A549 (cell line): ENCODE data around the gene CEP57L1. TPM values are rescaled to one million over a fixed set of nuclear protein-coding genes. Genes with fewer than 3 reads are reported as not detected.
"Not testable (repeated sequence)": the region's sequence is repeated elsewhere in the genome, so short reads cannot be mapped to it uniquely, and the experiment has no call there.

Experiments
- ATAC-seq, 2 experiments: fragments of 200-7000 bp in 1 of 2; fragments of >200 bp in 1 of 2; cut with Nextera tagmentation in 1 of 2; cut with Tn5 transposase in 1 of 2; 3 replicates each; pipeline versions ENCODE4 v1.8.0 to v1.9.1; 2018 to 2020; ENCODE audit warnings: mild to moderate bottlenecking in 1 of 2, moderate library complexity in 1 of 2
- CTCF ChIA-PET: fragments of 300-600 bp; sonication (Branson Sonifier 250); formaldehyde crosslinking; extraction: SDS; loops from one replicate; lab custom pipeline; 2021; ENCODE audit warnings: antibody characterized with exemption, inconsistent platforms; lab: Yijun Ruan, JAX
- POLR2A ChIA-PET: fragments of 350-600 bp; formaldehyde crosslinking; extraction: SDS; loops from one replicate; lab custom pipeline; 2021; ENCODE audit warnings: antibody characterized with exemption, inconsistent platforms; lab: Yijun Ruan, JAX
- DNase-seq, 2 experiments: peaks; one replicate each; pipeline versions ENCODE4 v3.0.0 to v3.0.0-alpha.2; 2011 to 2016; ENCODE audit warnings: low read depth in 1 of 2, low spot score in 1 of 2
- FAIRE-seq: peaks from 2 replicates; lab custom pipeline; 2011; peaks lifted over from hg19 to GRCh38; lab: Jason Lieb, UNC
- H3K27ac ChIP-seq, 2 experiments: fragments of >200 bp; sonication (Bioruptor Twin); formaldehyde crosslinking; 3 replicates each; pipeline ENCODE4 v1.5.1; 2016 to 2017
- H3K4me1 ChIP-seq: fragments of >200 bp; sonication (Bioruptor Twin); formaldehyde crosslinking; 3 replicates; pipeline ENCODE4 v1.6.1; 2016
- H3K4me2 ChIP-seq: fragments of >200 bp; sonication (Bioruptor Twin); formaldehyde crosslinking; 3 replicates; pipeline ENCODE4 v1.6.1; 2016
- H3K4me3 ChIP-seq: fragments of >200 bp; sonication (Bioruptor Twin); formaldehyde crosslinking; 3 replicates; pipeline ENCODE4 v1.5.1; 2016
- H3K9me3 ChIP-seq: fragments of >200 bp; sonication (Bioruptor Twin); formaldehyde crosslinking; 3 replicates; pipeline ENCODE4 v1.6.1; 2016
- CBX2 ChIP-seq: fragments of 200-600 bp; sonication (generic); IDR thresholded peaks from 2 replicates; pipeline ENCODE4 v1.6.1; 2016; ENCODE audit warnings: low read depth, mild to moderate bottlenecking, borderline replicate concordance
- CHD2 ChIP-seq: fragments of 150-350 bp; IDR thresholded peaks from 2 replicates; pipeline ENCODE4 v1.6.1; 2014; ENCODE audit warnings: low read length; ENCODE audit not compliant: partially characterized antibody
- EHMT2 ChIP-seq: fragments of 200-600 bp; sonication (generic); IDR thresholded peaks from 2 replicates; pipeline ENCODE4 v1.6.1; 2016; ENCODE audit warnings: antibody characterized with exemption, low read depth, mild to moderate bottlenecking, moderate library complexity
- EP300 ChIP-seq, 2 experiments: fragments of >200 bp; sonication (Bioruptor Twin); formaldehyde crosslinking; IDR thresholded peaks; 2 replicates in 1 of 2; 3 replicates in 1 of 2; pipeline ENCODE4 v1.6.1; 2016 to 2017
- ESRRA ChIP-seq: fragments of 150-350 bp; IDR thresholded peaks from 2 replicates; pipeline ENCODE4 v1.6.1; 2014; ENCODE audit warnings: mild to moderate bottlenecking, low read length, borderline replicate concordance
- FOSB ChIP-seq: fragments of 250-450 bp; sonication (Bioruptor Pico); IDR thresholded peaks from 2 replicates; pipeline ENCODE4 v1.5.0; 2020; ENCODE audit warnings: mild to moderate bottlenecking, moderate library complexity
- FOSL2 ChIP-seq, 2 experiments: fragments of 450-650 bp in 1 of 2; fragments of >200 bp in 1 of 2; sonication (Bioruptor Twin) in 1 of 2; formaldehyde crosslinking; IDR thresholded peaks; 2 replicates each; pipeline versions ENCODE4 v1.5.0 to v1.6.1; 2016 to 2020; ENCODE audit warnings: mild to moderate bottlenecking in 1 of 2, moderate library complexity in 1 of 2
- HDAC2 ChIP-seq: fragments of 200-600 bp; sonication (generic); IDR thresholded peaks from 2 replicates; pipeline ENCODE4 v1.6.1; 2016
- HEYL ChIP-seq: fragments of 250-450 bp; sonication (Bioruptor Pico); IDR thresholded peaks from 2 replicates; pipeline ENCODE4 v1.8.0; 2021; ENCODE audit warnings: mild to moderate bottlenecking, moderate library complexity
- HOXB13 ChIP-seq: fragments of 250-450 bp; sonication (Bioruptor Pico); IDR thresholded peaks from 2 replicates; pipeline ENCODE4 v1.5.0; 2020; ENCODE audit warnings: low read depth, mild to moderate bottlenecking, moderate library complexity
- JUNB ChIP-seq: fragments of >200 bp; sonication (Bioruptor Twin); formaldehyde crosslinking; IDR thresholded peaks from 2 replicates; pipeline ENCODE4 v1.6.1; 2016
- KDM1A ChIP-seq: fragments of 200-600 bp; sonication (generic); IDR thresholded peaks from 2 replicates; pipeline ENCODE4 v1.6.1; 2016; ENCODE audit warnings: low read depth, mild to moderate bottlenecking
- KDM5A ChIP-seq: fragments of 200-600 bp; sonication (generic); IDR thresholded peaks from 2 replicates; pipeline ENCODE4 v1.6.1; 2016; ENCODE audit warnings: antibody characterized with exemption, mild to moderate bottlenecking
- MAZ ChIP-seq: fragments of 150-350 bp; IDR thresholded peaks from 2 replicates; pipeline ENCODE4 v1.6.1; 2014; ENCODE audit warnings: antibody characterized with exemption, low read depth, low read length, borderline replicate concordance
- MYC ChIP-seq: IDR thresholded peaks from 2 replicates; pipeline ENCODE4 v1.6.1; 2012; ENCODE audit warnings: mild to moderate bottlenecking, inconsistent platforms, low read length, improper control_type of control experiment, borderline replicate concordance
- NPAS2 ChIP-seq: fragments of 250-450 bp; sonication (Bioruptor Pico); IDR thresholded peaks from 2 replicates; pipeline ENCODE4 v1.8.0; 2022; ENCODE audit warnings: mild to moderate bottlenecking, moderate library complexity, borderline replicate concordance
- PHF8 ChIP-seq: fragments of 200-600 bp; sonication (generic); IDR thresholded peaks from 2 replicates; pipeline ENCODE4 v1.6.1; 2016; ENCODE audit warnings: low read depth, mild to moderate bottlenecking, antibody characterized with exemption, moderate library complexity, borderline replicate concordance
- POLR2A ChIP-seq: IDR thresholded peaks from 2 replicates; pipeline ENCODE4 v1.6.1; 2012; ENCODE audit warnings: mild to moderate bottlenecking, low read length
- RARB ChIP-seq: fragments of 250-450 bp; sonication (Bioruptor Pico); IDR thresholded peaks from 2 replicates; pipeline ENCODE4 v1.8.0; 2021; ENCODE audit warnings: mild to moderate bottlenecking, moderate library complexity
- ZC3H11A ChIP-seq: fragments of 450-650 bp; IDR thresholded peaks from 2 replicates; pipeline ENCODE4 v1.6.1; 2014; ENCODE audit warnings: antibody characterized with exemption, mild to moderate bottlenecking
- ZFP36 ChIP-seq: fragments of 450-650 bp; IDR thresholded peaks from 2 replicates; pipeline ENCODE4 v1.6.1; 2014; ENCODE audit warnings: borderline replicate concordance; ENCODE audit not compliant: partially characterized antibody
- WGBS: methylation state at CpG from one replicate; pipeline ENCODE4 v1.1.6; 2017; ENCODE audit errors: missing lambda C conversion rate; 5-methylcytosine and 5-hydroxymethylcytosine counted together
- polyA plus RNA-seq, 4 experiments: library from polyadenylated mRNA; depleted of rRNA in 3 of 4; stranded (reverse); fragments of >200 nt; fragmentation: RNase III in 1 of 4; extraction: RNeasy Plus Mini Kit Qiagen cat#74134 plus additional on column Dnase treatment in 1 of 4; gene quantifications; 2 replicates in 3 of 4; 3 replicates in 1 of 4; pipeline ENCODE4 v1.2.3, GENCODE V29; 2011 to 2017
- TF ChIP-seq, protein P1 (sequence below): fragments of 250-450 bp; sonication (Bioruptor Pico); IDR thresholded peaks from 2 replicates; pipeline ENCODE4 v1.5.0; 2021; ENCODE audit warnings: mild to moderate bottlenecking, moderate library complexity, borderline replicate concordance
- TF ChIP-seq, protein P2 (sequence below): fragments of 250-450 bp; sonication (Bioruptor Pico); IDR thresholded peaks from 2 replicates; pipeline ENCODE4 v1.5.0; 2020; ENCODE audit warnings: low read depth, mild to moderate bottlenecking, moderate library complexity
- TF ChIP-seq, protein P3 (sequence below): IDR thresholded peaks from 2 replicates; pipeline ENCODE4 v1.6.1; 2012
- TF ChIP-seq, protein P4 (sequence below): fragments of 450-650 bp; IDR thresholded peaks from 2 replicates; pipeline ENCODE4 v1.6.1; 2014; ENCODE audit warnings: antibody characterized with exemption
- TF ChIP-seq, protein P5 (sequence below): fragments of >200 bp; sonication (Bioruptor Twin); formaldehyde crosslinking; IDR thresholded peaks from 2 replicates; pipeline ENCODE4 v1.6.1; 2016

CEP57L1 gene
- polyA plus RNA-seq, 2 of the 4 experiments (the other 2 are of a cell fraction): 8.9 to 20.5 TPM

DNA sequence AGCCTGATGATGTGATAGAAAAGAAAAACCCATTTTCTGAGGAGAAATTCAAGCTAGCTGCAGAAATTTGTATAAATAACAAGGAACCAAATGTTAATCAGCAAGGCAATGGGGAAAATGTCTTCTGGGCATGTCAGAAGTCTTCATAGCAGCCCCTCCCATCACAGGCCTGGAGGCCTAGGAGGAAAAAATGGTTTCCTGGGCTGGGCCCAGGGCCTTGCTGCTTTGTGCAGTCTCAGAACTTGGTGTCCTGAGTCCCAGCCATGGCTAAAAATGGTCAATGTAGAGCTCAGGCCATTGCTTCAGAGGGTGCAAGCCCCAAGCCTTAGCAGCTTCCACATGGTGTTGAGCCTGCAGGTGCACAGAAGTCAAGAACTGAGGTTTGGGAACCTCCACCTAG, 96.1 kb downstream of the CEP57L1 start:
- ATAC-seq, DNase-seq, POLR2A ChIA-PET, H3K4me2 ChIP-seq, H3K9me3 ChIP-seq, H3K27ac ChIP-seq, H3K4me1 ChIP-seq, FAIRE-seq, H3K4me3 ChIP-seq: not testable (repeated sequence)
- peak; percentile 89 for TF ChIP-seq ZFP36
- CTCF ChIA-PET: interaction anchor here (0.6 to 0.9 kb wide), 2 partner anchors 33 to 192 kb away, joined by 3 to 4 read pairs; no protein-coding TSS in a partner anchor

DNA sequence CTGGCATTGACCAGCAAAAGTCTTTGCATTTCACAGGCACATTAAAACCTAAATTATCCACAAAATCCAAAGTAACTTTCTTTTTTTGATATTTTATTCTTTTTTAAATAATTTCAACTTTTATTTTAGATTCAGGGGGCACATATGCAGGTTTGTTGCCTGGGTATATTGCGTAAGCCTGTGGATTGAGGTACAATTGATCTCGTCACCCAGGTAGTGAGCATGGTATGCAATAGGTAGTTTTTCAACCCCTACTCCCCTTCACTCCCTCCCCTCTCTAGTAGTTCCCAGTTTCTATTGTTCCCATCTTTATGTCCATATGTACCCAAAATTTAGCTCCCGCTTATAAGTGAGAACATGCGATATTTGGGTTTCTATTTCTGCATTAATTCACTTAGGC, 97.6 kb downstream of the CEP57L1 start:
- no peak for TF ChIP-seq ZC3H11A
- TF ChIP-seq MAZ: no peak
- no peak for TF ChIP-seq HEYL (CRISPR knock-in tag)
- ChIA-PET CTCF (interaction anchor here (0.9 to 1.5 kb wide), 2 partner anchors 16 to 191 kb away, joined by 3 read pairs; no protein-coding TSS in a partner anchor), POLR2A (no interaction called here)
- H3K4me3 ChIP-seq: no peak overlapping the region
- FAIRE-seq: no peak
- no peak overlapping the region for H3K4me2 ChIP-seq
- no peak for DNase-seq
- no peaks in the 10 kb centered on the region for H3K4me1 ChIP-seq
- no peak overlapping the region for H3K27ac ChIP-seq
- no peak for ATAC-seq
- H3K9me3 ChIP-seq: no peaks in the 10 kb centered on the region; the same call in 2 of the 3 replicates
- 89% methylated on average over 4 of the region's 4 CpGs for WGBS

DNA sequence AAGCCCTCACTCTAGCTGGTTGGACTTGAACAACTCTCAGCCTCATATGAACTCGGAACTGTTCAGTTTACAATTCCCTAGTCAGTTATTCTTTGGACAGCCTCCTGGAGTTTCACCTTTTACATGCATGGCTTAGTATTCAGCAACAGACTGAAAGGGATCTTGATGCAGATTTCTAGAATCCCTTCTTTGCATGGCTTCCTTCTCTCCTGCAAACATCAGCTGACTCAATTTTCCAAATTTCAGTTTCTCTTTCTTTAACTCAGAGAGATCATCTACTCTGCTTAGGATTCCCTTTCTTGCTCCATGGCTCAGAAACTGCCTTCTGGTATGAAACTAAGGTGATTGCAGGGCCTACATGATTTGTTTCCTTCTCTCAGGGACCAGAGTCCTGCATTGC, 99.6 kb downstream of the CEP57L1 start:
- ATAC-seq: no peak
- no peak overlapping the region for H3K4me3 ChIP-seq
- H3K9me3 ChIP-seq: no peaks in the 10 kb centered on the region; the same call in 2 of the 3 replicates
- H3K4me1 ChIP-seq: no peaks in the 10 kb centered on the region
- 62% methylated on average over 1 of the region's 1 CpG for WGBS
- TF ChIP-seq MYC: no peak
- TF ChIP-seq, protein P1, sequence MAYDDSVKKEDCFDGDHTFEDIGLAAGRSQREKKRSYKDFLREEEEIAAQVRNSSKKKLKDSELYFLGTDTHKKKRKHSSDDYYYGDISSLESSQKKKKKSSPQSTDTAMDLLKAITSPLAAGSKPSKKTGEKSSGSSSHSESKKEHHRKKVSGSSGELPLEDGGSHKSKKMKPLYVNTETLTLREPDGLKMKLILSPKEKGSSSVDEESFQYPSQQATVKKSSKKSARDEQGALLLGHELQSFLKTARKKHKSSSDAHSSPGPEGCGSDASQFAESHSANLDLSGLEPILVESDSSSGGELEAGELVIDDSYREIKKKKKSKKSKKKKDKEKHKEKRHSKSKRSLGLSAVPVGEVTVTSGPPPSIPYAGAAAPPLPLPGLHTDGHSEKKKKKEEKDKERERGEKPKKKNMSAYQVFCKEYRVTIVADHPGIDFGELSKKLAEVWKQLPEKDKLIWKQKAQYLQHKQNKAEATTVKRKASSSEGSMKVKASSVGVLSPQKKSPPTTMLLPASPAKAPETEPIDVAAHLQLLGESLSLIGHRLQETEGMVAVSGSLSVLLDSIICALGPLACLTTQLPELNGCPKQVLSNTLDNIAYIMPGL (CRISPR knock-in tag): no peak
- no peak for TF ChIP-seq POLR2A
- no peak for TF ChIP-seq ESRRA
- TF ChIP-seq NPAS2 (CRISPR knock-in tag): no peak
- TF ChIP-seq, protein P2, sequence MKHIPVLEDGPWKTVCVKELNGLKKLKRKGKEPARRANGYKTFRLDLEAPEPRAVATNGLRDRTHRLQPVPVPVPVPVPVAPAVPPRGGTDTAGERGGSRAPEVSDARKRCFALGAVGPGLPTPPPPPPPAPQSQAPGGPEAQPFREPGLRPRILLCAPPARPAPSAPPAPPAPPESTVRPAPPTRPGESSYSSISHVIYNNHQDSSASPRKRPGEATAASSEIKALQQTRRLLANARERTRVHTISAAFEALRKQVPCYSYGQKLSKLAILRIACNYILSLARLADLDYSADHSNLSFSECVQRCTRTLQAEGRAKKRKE (CRISPR knock-in tag): no peak
- TF ChIP-seq FOSB (CRISPR knock-in tag): no peak
- no peak for TF ChIP-seq CBX2
- no peak for TF ChIP-seq KDM1A
- TF ChIP-seq, protein P3, sequence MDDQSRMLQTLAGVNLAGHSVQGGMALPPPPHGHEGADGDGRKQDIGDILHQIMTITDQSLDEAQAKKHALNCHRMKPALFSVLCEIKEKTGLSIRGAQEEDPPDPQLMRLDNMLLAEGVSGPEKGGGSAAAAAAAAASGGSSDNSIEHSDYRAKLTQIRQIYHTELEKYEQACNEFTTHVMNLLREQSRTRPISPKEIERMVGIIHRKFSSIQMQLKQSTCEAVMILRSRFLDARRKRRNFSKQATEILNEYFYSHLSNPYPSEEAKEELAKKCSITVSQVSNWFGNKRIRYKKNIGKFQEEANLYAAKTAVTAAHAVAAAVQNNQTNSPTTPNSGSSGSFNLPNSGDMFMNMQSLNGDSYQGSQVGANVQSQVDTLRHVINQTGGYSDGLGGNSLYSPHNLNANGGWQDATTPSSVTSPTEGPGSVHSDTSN: no peak
- TF ChIP-seq JUNB: no peak
- TF ChIP-seq EP300 (IDR thresholded peaks at IDR 0.05): no peak
- TF ChIP-seq CHD2: no peak
- H3K4me2 ChIP-seq: no peak overlapping the region
- ChIA-PET CTCF (no interaction called here), POLR2A (no interaction called here)
- no peak for DNase-seq
- FAIRE-seq: no peak
- H3K27ac ChIP-seq: no peak overlapping the region

DNA sequence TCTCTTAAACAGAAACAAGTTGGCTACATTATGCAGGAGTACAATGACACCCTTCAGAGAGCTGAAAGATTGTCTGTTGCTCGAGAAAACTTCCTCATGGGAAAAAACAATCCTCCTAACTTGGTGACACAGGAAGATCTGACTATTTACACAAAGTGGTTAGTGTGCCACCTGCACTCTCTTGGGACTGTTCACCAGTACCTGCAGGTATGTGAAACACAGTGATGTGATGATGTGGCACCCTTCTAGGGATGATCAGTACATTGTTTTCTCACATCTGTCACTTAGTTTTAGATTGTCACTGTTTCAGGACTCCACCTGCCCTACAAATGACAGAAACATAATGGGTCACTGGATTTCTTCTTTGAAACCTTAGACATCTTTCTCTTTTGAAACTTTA, 101.8 kb downstream of the CEP57L1 start:
- CTCF ChIA-PET: interaction anchor here (2.3 kb wide), 1 partner anchor 9 kb away, joined by 11 read pairs; no protein-coding TSS in a partner anchor
- no peak for ATAC-seq
- Histone ChIP-seq H3K9me3 (no peaks in the 10 kb centered on the region), H3K4me3 (no peak overlapping the region), H3K4me2 (no peak overlapping the region), H3K27ac (no peak overlapping the region), H3K4me1 (no peaks in the 10 kb centered on the region)
- POLR2A ChIA-PET: no interaction called here
- WGBS: 7% methylated on average over 1 of the region's 1 CpG
- FAIRE-seq: no peak
- DNase-seq: no peak
- TF ChIP-seq FOSL2 (IDR thresholded peaks at IDR 0.05) (no peak), FOSL2 (CRISPR knock-in tag; IDR thresholded peaks at IDR 0.05) (no peak), EP300 (IDR thresholded peaks at IDR 0.05) (no peak), HOXB13 (CRISPR knock-in tag) (no peak), EHMT2 (no peak), KDM5A (no peak), HDAC2 (no peak), MAZ (no peak), RARB (no peak), HEYL (CRISPR knock-in tag) (no peak), JUNB (no peak), PHF8 (no peak)
- TF ChIP-seq, protein P2 (CRISPR knock-in tag): no peak
- TF ChIP-seq, protein P4, sequence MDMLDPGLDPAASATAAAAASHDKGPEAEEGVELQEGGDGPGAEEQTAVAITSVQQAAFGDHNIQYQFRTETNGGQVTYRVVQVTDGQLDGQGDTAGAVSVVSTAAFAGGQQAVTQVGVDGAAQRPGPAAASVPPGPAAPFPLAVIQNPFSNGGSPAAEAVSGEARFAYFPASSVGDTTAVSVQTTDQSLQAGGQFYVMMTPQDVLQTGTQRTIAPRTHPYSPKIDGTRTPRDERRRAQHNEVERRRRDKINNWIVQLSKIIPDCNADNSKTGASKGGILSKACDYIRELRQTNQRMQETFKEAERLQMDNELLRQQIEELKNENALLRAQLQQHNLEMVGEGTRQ: no peak
- TF ChIP-seq, protein P5, sequence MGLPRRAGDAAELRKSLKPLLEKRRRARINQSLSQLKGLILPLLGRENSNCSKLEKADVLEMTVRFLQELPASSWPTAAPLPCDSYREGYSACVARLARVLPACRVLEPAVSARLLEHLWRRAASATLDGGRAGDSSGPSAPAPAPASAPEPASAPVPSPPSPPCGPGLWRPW: no peak
